Measurements from ENCODE around the gene FGD3.

- TF ChIP-seq CTCF (IDR thresholded peaks at IDR 0.05; ENCODE audit: low read depth, low read length, poor library complexity, severe bottlenecking) = no peak
- no peak for TF ChIP-seq EZH2phosphoT487 (IDR thresholded peaks at IDR 0.05; ENCODE audit: borderline replicate concordance, low read length)
Measured at GRCh38 chr9:93080406-93080805, 133.1 kb downstream of the FGD3 start.
